ENCODE measurements around the gene SERPINB12. TPM values are rescaled to one million over a fixed set of nuclear protein-coding genes. Genes with fewer than 3 reads are reported as not detected.

SERPINB12 gene
- total RNA-seq, 1 experiment from 2014 or later, result not detected

DNA sequence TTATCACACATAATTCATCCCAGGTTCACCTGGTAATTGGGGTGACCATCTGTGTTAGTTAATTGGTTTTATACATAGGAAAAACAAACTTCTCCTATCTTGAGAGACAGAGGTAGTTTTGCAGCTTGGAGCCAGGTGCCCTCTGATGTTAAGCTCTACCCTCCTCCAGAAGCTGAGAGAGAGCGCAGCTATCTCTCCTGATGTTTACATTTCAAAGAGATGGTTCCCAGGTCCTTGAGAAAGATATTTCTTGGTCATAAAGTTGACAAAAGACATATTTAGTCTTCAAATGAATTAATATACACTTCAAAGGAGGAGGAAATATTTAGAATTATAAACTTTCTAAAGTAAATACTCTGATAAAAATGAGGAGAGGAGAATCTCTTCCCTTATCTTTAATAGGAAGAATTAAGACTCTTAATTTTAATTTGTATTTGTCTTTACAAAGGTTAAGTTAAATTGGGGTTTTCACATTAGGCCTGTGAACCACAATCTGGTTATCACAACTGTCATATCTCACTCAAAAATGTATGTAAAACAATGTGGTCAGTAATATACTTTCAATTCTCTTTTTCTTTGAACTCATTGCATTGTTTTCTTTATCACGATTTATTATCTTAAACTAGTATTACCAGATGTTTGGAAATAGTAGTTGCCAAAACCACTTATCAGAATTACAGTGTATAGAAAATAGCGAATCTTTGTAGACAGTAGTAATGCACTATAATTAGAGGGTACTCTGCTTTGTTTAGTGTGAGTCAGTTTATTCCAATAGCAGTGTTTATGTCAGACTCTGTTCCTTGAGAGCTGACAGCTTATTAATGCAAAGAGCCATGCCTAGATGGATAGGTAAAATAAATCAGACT, 75.1 kb downstream of the SERPINB12 start:
- TF ChIP-seq, protein P1, sequence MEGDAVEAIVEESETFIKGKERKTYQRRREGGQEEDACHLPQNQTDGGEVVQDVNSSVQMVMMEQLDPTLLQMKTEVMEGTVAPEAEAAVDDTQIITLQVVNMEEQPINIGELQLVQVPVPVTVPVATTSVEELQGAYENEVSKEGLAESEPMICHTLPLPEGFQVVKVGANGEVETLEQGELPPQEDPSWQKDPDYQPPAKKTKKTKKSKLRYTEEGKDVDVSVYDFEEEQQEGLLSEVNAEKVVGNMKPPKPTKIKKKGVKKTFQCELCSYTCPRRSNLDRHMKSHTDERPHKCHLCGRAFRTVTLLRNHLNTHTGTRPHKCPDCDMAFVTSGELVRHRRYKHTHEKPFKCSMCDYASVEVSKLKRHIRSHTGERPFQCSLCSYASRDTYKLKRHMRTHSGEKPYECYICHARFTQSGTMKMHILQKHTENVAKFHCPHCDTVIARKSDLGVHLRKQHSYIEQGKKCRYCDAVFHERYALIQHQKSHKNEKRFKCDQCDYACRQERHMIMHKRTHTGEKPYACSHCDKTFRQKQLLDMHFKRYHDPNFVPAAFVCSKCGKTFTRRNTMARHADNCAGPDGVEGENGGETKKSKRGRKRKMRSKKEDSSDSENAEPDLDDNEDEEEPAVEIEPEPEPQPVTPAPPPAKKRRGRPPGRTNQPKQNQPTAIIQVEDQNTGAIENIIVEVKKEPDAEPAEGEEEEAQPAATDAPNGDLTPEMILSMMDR (IDR thresholded peaks at IDR 0.05; ENCODE audit: unreplicated experiment), result no peak
- intact Hi-C loops (cut with micrococcal nuclease; ENCODE audit: unreplicated experiment), result no loop called here
- DNase-seq, result no peak
- no TSS peak for BruUV-seq (replicated peaks)
- no peaks in the 10 kb centered on the region for H3K36me3 Mint-ChIP-seq (ENCODE audit: insufficient read depth, unreplicated experiment)
- no peaks in the 10 kb centered on the region for H3K4me1 Mint-ChIP-seq (ENCODE audit: low read depth, unreplicated experiment)
- H3K9me3 Mint-ChIP-seq (ENCODE audit: low read depth, unreplicated experiment), result no peaks in the 10 kb centered on the region
- no peak overlapping the region for H3K27ac Mint-ChIP-seq (ENCODE audit: unreplicated experiment)
- H3K27me3 Mint-ChIP-seq (ENCODE audit: unreplicated experiment), result peaks cover 14% of the 10 kb centered on the region
- CTCF ChIA-PET, result no interaction called here
- no peak overlapping the region for H3K4me3 Mint-ChIP-seq (ENCODE audit: low read depth, unreplicated experiment)

DNA sequence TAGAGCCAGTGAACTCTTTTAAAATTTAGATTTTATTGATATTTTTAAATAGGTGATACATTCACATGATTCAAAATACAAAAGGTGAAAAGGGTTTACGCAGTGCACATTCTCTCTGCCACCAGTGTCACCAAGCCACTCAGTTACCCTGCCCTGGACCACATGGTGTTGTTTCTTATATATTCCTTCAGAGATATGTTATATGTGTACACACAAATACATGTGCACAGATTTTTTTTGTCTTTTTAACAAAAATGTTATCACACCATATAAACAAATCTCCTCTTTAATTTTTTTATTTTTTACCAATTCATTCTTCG, 75.7 kb downstream of the SERPINB12 start:
- H3K4me3 Mint-ChIP-seq (ENCODE audit: low read depth, unreplicated experiment), result no peak overlapping the region
- intact Hi-C loops (cut with micrococcal nuclease; ENCODE audit: unreplicated experiment), result no loop called here
- BruUV-seq (replicated peaks), result no TSS peak
- H3K36me3 Mint-ChIP-seq (ENCODE audit: insufficient read depth, unreplicated experiment), result no peaks in the 10 kb centered on the region
- CTCF ChIA-PET, result no interaction called here
- H3K4me1 Mint-ChIP-seq (ENCODE audit: low read depth, unreplicated experiment), result no peaks in the 10 kb centered on the region
- DNase-seq, result no peak
- H3K27ac Mint-ChIP-seq (ENCODE audit: unreplicated experiment), result no peak overlapping the region
- H3K27me3 Mint-ChIP-seq (ENCODE audit: unreplicated experiment), result peaks cover 10% of the 10 kb centered on the region
- H3K9me3 Mint-ChIP-seq (ENCODE audit: low read depth, unreplicated experiment), result no peaks in the 10 kb centered on the region
- TF ChIP-seq, protein P1 (IDR thresholded peaks at IDR 0.05; ENCODE audit: unreplicated experiment), result no peak

Other genes with a start within 250 kb of the SERPINB12 start
- 2.9 and 4.0 TPM in 2 replicates for gene BCL2, start 222.6 kb upstream of the SERPINB12 start, total RNA-seq (2022)
- 53.3 and 59.3 TPM in 2 replicates for gene KDSR, start 175.2 kb upstream of the SERPINB12 start, total RNA-seq (2022)
- gene VPS4B, start 119.9 kb upstream of the SERPINB12 start, total RNA-seq (2022), result 83.3 and 83.9 TPM in 2 replicates
- 34.0 and 34.1 TPM in 2 replicates for gene SERPINB5, start 65.4 kb upstream of the SERPINB12 start, total RNA-seq (2022)
- not detected in 2 replicates for gene SERPINB13, start 45.0 kb downstream of the SERPINB12 start, total RNA-seq (2022)
- gene SERPINB4, start 101.9 kb downstream of the SERPINB12 start, total RNA-seq (2022), result 0.76 TPM in 1 of 2 replicates, not detected in the other
- gene SERPINB3, start 119.5 kb downstream of the SERPINB12 start, total RNA-seq (2022), result 0.34 and 0.68 TPM in 2 replicates
- gene SERPINB11, start 160.6 kb downstream of the SERPINB12 start, total RNA-seq (2022), result not detected in 2 replicates
- gene SERPINB7, start 233.0 kb downstream of the SERPINB12 start, total RNA-seq (2022), result 0.19 and 0.88 TPM in 2 replicates